ENCODE measurements around the gene KIAA0586. TPM values are rescaled to one million over a fixed set of nuclear protein-coding genes. Genes with fewer than 3 reads are reported as not detected.

Gene KIAA0586
- total RNA-seq: 10 to 100 TPM; 26.4 to 52.5 (median 34.8) TPM
- polyA plus RNA-seq: 10 to 100 TPM; 29.2 to 33.1 TPM
- total RNA-seq: 84.5 reads per million, percentile 81 among the genes with 10 or more reads in this experiment

DNA sequence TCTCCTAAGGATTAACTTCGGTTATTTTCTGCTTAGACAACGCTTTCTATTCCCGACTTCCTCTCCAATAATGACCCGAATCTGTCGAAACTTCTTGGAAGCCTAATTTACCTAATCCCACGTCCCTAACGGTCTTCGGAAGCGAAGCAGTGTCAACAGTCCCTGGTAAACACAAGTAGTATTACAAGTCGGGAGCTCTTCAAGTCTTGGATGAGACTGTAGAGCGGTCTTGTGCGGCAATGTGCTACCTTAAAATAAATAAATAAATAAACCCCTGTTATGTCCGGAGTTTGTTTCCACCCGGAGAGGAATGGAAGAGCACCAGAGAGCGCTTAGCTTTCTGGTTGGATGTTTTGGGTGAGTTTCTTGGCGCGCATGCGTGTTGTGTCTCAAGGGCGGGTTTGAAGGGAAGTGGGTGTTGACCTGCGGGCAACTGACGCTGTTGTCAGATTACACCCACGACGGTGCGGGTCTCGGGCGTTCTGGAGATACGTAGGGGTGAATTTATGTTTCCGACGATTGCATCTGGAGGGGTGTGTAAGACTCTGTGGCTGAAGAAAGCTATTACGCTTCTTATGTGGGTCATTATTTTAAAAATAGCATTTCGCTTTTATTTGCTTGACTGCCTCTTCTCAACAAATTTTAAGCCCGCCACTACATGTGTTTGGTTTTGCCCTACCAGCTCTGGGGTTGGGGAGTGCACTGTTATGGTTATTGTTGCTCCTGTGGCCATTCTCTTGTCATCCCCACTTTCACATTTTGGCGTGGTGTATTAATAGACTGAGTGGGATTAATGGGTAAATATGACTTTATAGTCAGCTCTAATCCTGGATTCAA is at the start of gene KIAA0586, which contains the start of gene TIMM9:
Gene KIAA0586, plus strand, starts transcription at position 439 of the 837 bp plus-strand sequence. CDS start 546 bp downstream, outside the sequence.
Gene TIMM9, minus strand, starts transcription at position 251 of the 837 bp plus-strand sequence. CDS start 15,586 bp downstream, outside the sequence.
- Histone ChIP-seq H3K36me3 (ENCODE audit: control insufficient read depth in 2 of 3, insufficient read depth in 3 of 3, low read length in 3 of 3) (peaks cover 0 to 15% (median 0%) of the 10 kb centered on the region in 3 experiments), H3K27ac (ENCODE audit: low read depth, low read length) (peak within 1 kb of the TSS; percentile 93), H3K4me3 (ENCODE audit: low read length) (peak within 1 kb of the TSS; percentile 88), H3K4me1 (ENCODE audit: control insufficient read depth in 2 of 2, insufficient read depth in 2 of 2, low read length in 2 of 2) (peaks cover 13 to 17% of the 10 kb centered on the region in 2 donors), H3K27me3 (ENCODE audit: control insufficient read depth in 2 of 2, insufficient read depth in 2 of 2, low read length in 2 of 2) (no peaks in the 10 kb centered on the region), H3K9me3 (ENCODE audit: control insufficient read depth in 2 of 3, low read length in 3 of 3) (no peaks in the 10 kb centered on the region)
- CTCF ChIA-PET: interaction anchor here (0.9 to 1.9 kb wide), 3 partner anchors 31 to 129 kb away, joined by 3 to 4 read pairs (median 4); partner anchors contain the start of gene ARID4A
- DNase-seq: peak; percentile 82 to 98 (median 97)
- intact Hi-C loops (cut with micrococcal nuclease): loop anchor here (1.0 to 10.0 kb wide), 18 partner anchors 31 to 1845 kb away; partner anchors contain the start of genes AP5M1 (in 2 of the 2), ARID4A (in 2 of the 2), DAAM1 (in 2 of the 2) and DACT1 (in 2 of the 2)
- Mint-ChIP-seq H3K27ac (peak within 1 kb of the TSS; percentile 95 to 99 (median 98)), H3K9me3 (peaks cover 0 to 7% (median 0%) of the 10 kb centered on the region in 11 donors), H3K4me3 (peak within 1 kb of the TSS; percentile 82 to 100 (median 94)), H3K4me1 (peaks cover 18 to 65% (median 53%) of the 10 kb centered on the region in 7 donors), H3K27me3 (peaks cover 0 to 3% (median 0%) of the 10 kb centered on the region in 5 donors), H3K36me3 (peaks cover 0 to 14% (median 12%) of the 10 kb centered on the region in 5 donors)
- POLR2A ChIA-PET: interaction anchor here (0.5 to 3.1 kb wide), 27 partner anchors 10 to 1821 kb away, joined by 3 to 49 read pairs (median 4); partner anchors contain the start of genes ACTR10, AP5M1, ARID4A and DHRS7
- peak; percentile 94 for ATAC-seq

DNA sequence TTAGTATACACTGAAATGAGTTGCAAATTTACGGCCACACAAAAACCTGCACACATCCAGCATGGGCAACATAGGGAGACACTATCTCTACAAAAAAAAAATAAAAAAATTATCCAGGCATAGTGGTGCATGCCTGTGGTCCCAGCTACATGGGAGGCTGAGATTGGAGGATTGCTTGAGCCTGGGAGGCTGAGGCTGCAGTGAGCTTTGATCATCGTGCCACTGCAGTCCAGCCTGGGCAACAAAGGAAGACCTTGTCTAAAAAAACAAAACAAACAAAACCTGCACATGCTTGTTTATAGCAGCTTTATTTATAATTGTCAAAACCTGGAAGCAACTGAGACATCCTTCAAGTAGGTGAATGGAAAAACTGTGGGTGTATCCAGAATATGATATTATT is 36.7 kb upstream of the KIAA0586 start:
- H3K4me1 Mint-ChIP-seq: peaks cover 0 to 6% (median 4%) of the 10 kb centered on the region in 7 donors
- CTCF ChIA-PET: no interaction called here
- intact Hi-C loops (cut with micrococcal nuclease): no loop called here
- POLR2A ChIA-PET: no interaction called here
- H3K9me3 ChIP-seq (ENCODE audit: control insufficient read depth in 2 of 3, low read length in 3 of 3): no peaks in the 10 kb centered on the region
- peaks cover 0 to 5% (median 0%) of the 10 kb centered on the region in 5 donors for H3K36me3 Mint-ChIP-seq
- peaks cover 5 to 8% of the 10 kb centered on the region in 2 donors for H3K4me1 ChIP-seq (ENCODE audit: control insufficient read depth in 2 of 2, insufficient read depth in 2 of 2, low read length in 2 of 2)
- no peaks in the 10 kb centered on the region for H3K27me3 ChIP-seq (ENCODE audit: control insufficient read depth in 2 of 2, insufficient read depth in 2 of 2, low read length in 2 of 2)
- ATAC-seq (no peak), DNase-seq (no peak)
- no peak overlapping the region for H3K4me3 ChIP-seq (ENCODE audit: low read length)
- H3K27me3 Mint-ChIP-seq: no peaks in the 10 kb centered on the region
- no peak overlapping the region for H3K4me3 Mint-ChIP-seq
- H3K27ac ChIP-seq (ENCODE audit: low read depth, low read length): no peak overlapping the region
- H3K27ac Mint-ChIP-seq: no peak overlapping the region
- no peaks in the 10 kb centered on the region for H3K36me3 ChIP-seq (ENCODE audit: control insufficient read depth in 2 of 3, insufficient read depth in 3 of 3, low read length in 3 of 3)
- peaks cover 0 to 6% (median 0%) of the 10 kb centered on the region in 11 donors for H3K9me3 Mint-ChIP-seq

DNA sequence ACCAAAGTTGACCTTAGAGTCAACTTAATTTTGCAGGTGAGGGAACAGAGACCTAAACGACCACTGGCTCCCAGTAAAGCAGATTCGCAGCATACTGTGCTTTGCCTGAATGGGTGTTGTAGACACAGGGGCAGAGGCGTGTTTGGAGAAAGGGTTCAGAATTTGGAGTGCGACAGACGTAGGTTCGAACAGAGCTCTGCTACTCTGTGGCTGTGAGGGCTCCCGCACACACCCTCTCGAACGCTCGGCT is 32.0 kb upstream of the KIAA0586 start:
- intact Hi-C loops (cut with micrococcal nuclease): loop anchor here (1.0 to 5.0 kb wide), 3 partner anchors 64 to 287 kb away; partner anchors contain the start of gene PSMA3 (in 1 of the 2)
- ATAC-seq: no peak
- no peaks in the 10 kb centered on the region for H3K27me3 ChIP-seq (ENCODE audit: control insufficient read depth in 2 of 2, insufficient read depth in 2 of 2, low read length in 2 of 2)
- peak overlapping the region; percentile 72 for H3K27ac ChIP-seq (ENCODE audit: low read depth, low read length)
- Mint-ChIP-seq H3K36me3 (peaks cover 0 to 3% (median 0%) of the 10 kb centered on the region in 5 donors), H3K27me3 (peaks cover 0 to 2% (median 0%) of the 10 kb centered on the region in 5 donors), H3K4me3 (peak overlapping the region; percentile 78 to 93 (median 83)), H3K27ac (peak overlapping the region; percentile 51 to 94 (median 88)), H3K9me3 (no peaks in the 10 kb centered on the region), H3K4me1 (peaks cover 6 to 19% (median 12%) of the 10 kb centered on the region in 7 donors)
- CTCF ChIA-PET: interaction anchor here (1.1 to 2.1 kb wide), 4 partner anchors 30 to 288 kb away, joined by 3 to 6 read pairs (median 4); partner anchors contain the start of gene ARID4A
- H3K4me3 ChIP-seq (ENCODE audit: low read length): peak overlapping the region; percentile 33
- peaks cover 8 to 9% of the 10 kb centered on the region in 2 donors for H3K4me1 ChIP-seq (ENCODE audit: control insufficient read depth in 2 of 2, insufficient read depth in 2 of 2, low read length in 2 of 2)
- DNase-seq: no peak
- POLR2A ChIA-PET: interaction anchor here (0.6 to 2.7 kb wide), 9 partner anchors 12 to 151 kb away, joined by 3 to 29 read pairs (median 3); partner anchors contain the start of genes ARID4A, KIAA0586, PSMA3 and TIMM9
- H3K9me3 ChIP-seq (ENCODE audit: control insufficient read depth in 2 of 3, low read length in 3 of 3): no peaks in the 10 kb centered on the region
- H3K36me3 ChIP-seq (ENCODE audit: control insufficient read depth in 2 of 3, insufficient read depth in 3 of 3, low read length in 3 of 3): no peaks in the 10 kb centered on the region

DNA sequence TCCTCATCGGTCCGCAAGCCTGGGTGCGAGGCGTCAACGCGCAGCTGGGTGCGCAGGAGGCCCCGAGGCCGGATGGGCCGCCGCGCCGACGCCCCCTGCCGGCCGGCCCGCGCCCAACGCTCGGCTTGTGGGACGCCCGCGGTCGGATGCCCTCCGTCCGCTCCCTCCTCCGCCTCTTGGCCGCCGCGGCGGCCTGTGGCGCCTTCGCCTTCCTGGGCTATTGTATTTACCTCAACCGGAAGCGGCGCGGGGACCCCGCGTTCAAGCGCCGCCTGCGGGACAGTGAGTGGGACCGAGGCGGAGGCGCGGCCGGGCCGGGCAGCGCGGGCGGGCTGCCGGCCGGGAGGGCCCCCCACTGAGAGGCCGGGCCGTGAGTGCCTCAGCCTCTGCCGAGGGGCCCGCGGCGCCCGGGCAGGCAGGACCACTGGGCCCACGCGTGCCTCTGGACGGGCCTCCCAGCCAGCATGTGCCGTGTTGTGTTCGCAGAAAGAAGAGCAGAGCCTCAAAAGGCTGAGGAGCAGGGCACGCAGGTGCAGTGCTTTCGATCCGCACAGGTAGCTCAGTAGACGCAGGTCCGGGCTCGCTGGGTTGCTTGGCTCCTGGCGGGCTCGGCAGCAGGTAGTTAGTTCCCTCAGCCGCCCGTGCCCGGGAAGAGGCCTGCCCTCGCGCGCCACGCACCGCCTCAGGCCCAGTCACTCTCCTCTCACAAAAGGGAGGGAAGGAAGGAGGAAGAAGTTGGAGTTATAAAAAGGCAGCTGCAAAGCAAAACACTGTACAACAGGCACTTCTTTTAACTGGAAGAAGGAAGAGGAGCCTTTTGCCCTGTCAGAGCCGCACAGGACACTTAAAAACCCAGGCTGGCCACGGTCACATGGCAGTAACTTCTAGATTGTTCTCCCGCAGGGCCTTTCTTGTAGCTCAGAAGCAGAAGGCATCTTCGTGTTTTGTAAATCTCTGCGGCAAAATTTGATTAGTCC is 31.4 kb upstream of the KIAA0586 start, which contains the start of gene TOMM20L:
Gene TOMM20L, plus strand, starts transcription at position 119 of the 977 bp plus-strand sequence. Its CDS starts 28 bp downstream, at position 147.
- Mint-ChIP-seq H3K4me3 (peak within 1 kb of the TSS; percentile 78 to 93 (median 86)), H3K27ac (peak within 1 kb of the TSS; percentile 66 to 97 (median 95)), H3K27me3 (peaks cover 0 to 2% (median 0%) of the 10 kb centered on the region in 5 donors), H3K4me1 (peaks cover 6 to 19% (median 12%) of the 10 kb centered on the region in 7 donors), H3K36me3 (peaks cover 0 to 3% (median 0%) of the 10 kb centered on the region in 5 donors), H3K9me3 (no peaks in the 10 kb centered on the region)
- ATAC-seq (peak; percentile 92), DNase-seq (peak; percentile 54 to 84 (median 72))
- no peaks in the 10 kb centered on the region for H3K9me3 ChIP-seq (ENCODE audit: control insufficient read depth in 2 of 3, low read length in 3 of 3)
- intact Hi-C loops (cut with micrococcal nuclease): loop anchor here (1.0 to 5.0 kb wide), 7 partner anchors 31 to 288 kb away; partner anchors contain the start of genes KIAA0586 (in 2 of the 2), PSMA3 (in 2 of the 2), TIMM9 (in 2 of the 2) and ARID4A (in 1 of the 2)
- peak within 1 kb of the TSS; percentile 72 for H3K27ac ChIP-seq (ENCODE audit: low read depth, low read length)
- peaks cover 8 to 9% of the 10 kb centered on the region in 2 donors for H3K4me1 ChIP-seq (ENCODE audit: control insufficient read depth in 2 of 2, insufficient read depth in 2 of 2, low read length in 2 of 2)
- H3K4me3 ChIP-seq (ENCODE audit: low read length): peak within 1 kb of the TSS; percentile 33
- H3K27me3 ChIP-seq (ENCODE audit: control insufficient read depth in 2 of 2, insufficient read depth in 2 of 2, low read length in 2 of 2): no peaks in the 10 kb centered on the region
- POLR2A ChIA-PET: interaction anchor here (0.6 to 2.7 kb wide), 14 partner anchors 10 to 196 kb away, joined by 3 to 29 read pairs (median 3); partner anchors contain the start of genes ACTR10, ARID4A, KIAA0586 and PSMA3
- no peaks in the 10 kb centered on the region for H3K36me3 ChIP-seq (ENCODE audit: control insufficient read depth in 2 of 3, insufficient read depth in 3 of 3, low read length in 3 of 3)
- CTCF ChIA-PET: interaction anchor here (0.9 to 2.1 kb wide), 5 partner anchors 30 to 288 kb away, joined by 3 to 6 read pairs (median 4); partner anchors contain the start of genes ARID4A, KIAA0586 and TIMM9

DNA sequence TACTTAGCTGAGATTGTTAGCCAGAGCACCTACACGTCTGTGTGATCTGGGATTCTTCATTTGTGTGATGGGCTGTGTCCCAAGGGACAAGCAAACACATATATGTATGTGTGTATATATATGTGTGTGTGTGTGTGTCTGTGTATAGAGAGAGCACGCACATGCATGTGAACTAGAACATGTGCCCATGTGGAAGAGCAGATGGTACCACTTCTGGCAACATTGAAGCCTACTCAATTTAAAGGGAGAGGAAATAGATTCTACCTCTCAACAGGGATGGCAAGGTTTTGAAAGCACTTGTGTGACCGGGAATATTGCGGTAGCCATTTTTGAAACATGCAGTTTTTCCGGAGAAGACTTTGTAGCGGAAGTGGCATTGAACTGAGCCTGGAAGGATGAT is 30.4 kb upstream of the KIAA0586 start:
- H3K27ac Mint-ChIP-seq: peak overlapping the region in 8 of 9 donors; percentile 4 to 97 (median 68)
- CTCF ChIA-PET: interaction anchor here (0.9 kb wide), 1 partner anchor 30 kb away, joined by 4 read pairs; the partner anchor contains the start of genes KIAA0586 and TIMM9
- Histone ChIP-seq H3K27me3 (ENCODE audit: control insufficient read depth in 2 of 2, insufficient read depth in 2 of 2, low read length in 2 of 2) (no peaks in the 10 kb centered on the region), H3K4me3 (ENCODE audit: low read length) (no peak overlapping the region), H3K27ac (ENCODE audit: low read depth, low read length) (no peak overlapping the region), H3K36me3 (ENCODE audit: control insufficient read depth in 2 of 3, insufficient read depth in 3 of 3, low read length in 3 of 3) (no peaks in the 10 kb centered on the region), H3K9me3 (ENCODE audit: control insufficient read depth in 2 of 3, low read length in 3 of 3) (no peaks in the 10 kb centered on the region), H3K4me1 (ENCODE audit: control insufficient read depth in 2 of 2, insufficient read depth in 2 of 2, low read length in 2 of 2) (peaks cover 8 to 9% of the 10 kb centered on the region in 2 donors)
- DNase-seq (no peak), ATAC-seq (no peak)
- POLR2A ChIA-PET: interaction anchor here (1.3 to 2.0 kb wide), 4 partner anchors 17 to 152 kb away, joined by 3 to 29 read pairs (median 4); partner anchors contain the start of genes KIAA0586, PSMA3 and TIMM9
- peaks cover 6 to 19% (median 12%) of the 10 kb centered on the region in 7 donors for H3K4me1 Mint-ChIP-seq
- H3K4me3 Mint-ChIP-seq: peak overlapping the region in 9 of 10 donors; percentile 3 to 93 (median 30)
- no peaks in the 10 kb centered on the region for H3K9me3 Mint-ChIP-seq
- H3K36me3 Mint-ChIP-seq: peaks cover 0 to 6% (median 0%) of the 10 kb centered on the region in 5 donors
- H3K27me3 Mint-ChIP-seq: peaks cover 0 to 2% (median 0%) of the 10 kb centered on the region in 5 donors
- intact Hi-C loops (cut with micrococcal nuclease): loop anchor here in 1 of 2 donors (2.0 to 5.0 kb wide), 2 partner anchors 155 to 288 kb away; partner anchors contain the start of gene PSMA3
